ENCODE results near the gene POLE.

DNA sequence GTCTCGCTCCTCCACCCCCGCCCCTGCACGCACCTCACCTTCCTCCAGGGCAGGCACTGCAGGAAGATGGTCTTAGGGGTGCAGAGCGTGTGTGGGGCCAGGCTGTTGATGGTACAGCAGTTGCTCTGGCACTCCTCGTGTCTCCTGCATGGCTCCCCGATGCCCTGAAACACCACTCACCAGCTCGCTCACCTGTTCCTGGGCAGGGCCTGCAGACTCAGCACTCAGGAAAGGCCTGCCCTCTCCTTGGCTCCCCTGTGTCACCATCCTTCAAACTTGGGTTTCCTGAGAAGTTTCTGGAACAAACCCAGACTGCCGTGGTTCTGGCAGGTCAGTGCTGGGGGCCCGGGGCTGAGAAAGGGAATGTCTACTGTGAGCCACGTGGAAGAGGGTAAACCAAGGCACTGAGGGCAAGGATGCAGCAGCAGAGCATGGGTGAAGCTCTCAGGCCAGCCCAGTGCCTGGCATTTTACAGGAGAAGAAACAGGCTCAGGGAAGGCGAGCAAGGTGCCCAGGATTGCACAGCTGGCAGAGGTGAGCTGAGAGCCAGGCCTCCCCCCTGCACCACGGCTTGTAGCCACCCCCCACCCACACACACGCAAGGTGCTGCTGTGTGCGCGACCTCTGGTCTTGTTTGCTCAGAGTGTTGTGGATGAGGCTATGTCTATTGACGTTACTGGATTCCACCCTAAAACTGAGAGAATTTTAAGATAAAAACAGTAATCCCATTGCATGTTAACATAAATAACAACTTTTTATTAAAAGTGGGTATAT, 82.3 kb downstream of the POLE start:
- TF ChIP-seq POLR2A (IDR thresholded peaks at IDR 0.05) = no peak
- TF ChIP-seq, protein P1, sequence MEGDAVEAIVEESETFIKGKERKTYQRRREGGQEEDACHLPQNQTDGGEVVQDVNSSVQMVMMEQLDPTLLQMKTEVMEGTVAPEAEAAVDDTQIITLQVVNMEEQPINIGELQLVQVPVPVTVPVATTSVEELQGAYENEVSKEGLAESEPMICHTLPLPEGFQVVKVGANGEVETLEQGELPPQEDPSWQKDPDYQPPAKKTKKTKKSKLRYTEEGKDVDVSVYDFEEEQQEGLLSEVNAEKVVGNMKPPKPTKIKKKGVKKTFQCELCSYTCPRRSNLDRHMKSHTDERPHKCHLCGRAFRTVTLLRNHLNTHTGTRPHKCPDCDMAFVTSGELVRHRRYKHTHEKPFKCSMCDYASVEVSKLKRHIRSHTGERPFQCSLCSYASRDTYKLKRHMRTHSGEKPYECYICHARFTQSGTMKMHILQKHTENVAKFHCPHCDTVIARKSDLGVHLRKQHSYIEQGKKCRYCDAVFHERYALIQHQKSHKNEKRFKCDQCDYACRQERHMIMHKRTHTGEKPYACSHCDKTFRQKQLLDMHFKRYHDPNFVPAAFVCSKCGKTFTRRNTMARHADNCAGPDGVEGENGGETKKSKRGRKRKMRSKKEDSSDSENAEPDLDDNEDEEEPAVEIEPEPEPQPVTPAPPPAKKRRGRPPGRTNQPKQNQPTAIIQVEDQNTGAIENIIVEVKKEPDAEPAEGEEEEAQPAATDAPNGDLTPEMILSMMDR (IDR thresholded peaks at IDR 0.05) = no peak

All from Peyer's patch (tissue), 4 donors.